ENCODE results near the gene OGFOD2. TPM values are rescaled to one million over a fixed set of nuclear protein-coding genes. Genes with fewer than 3 reads are reported as not detected.

OGFOD2 gene
- total RNA-seq, 2 donors from 2014 or later, result 26.3 to 27.6 TPM

- Histone ChIP-seq H3K4me3 (no peak overlapping the region), H3K27me3 (replicated peaks; ENCODE audit: insufficient read depth) (no peaks in the 10 kb centered on the region), H3K27ac (no peak overlapping the region), H3K4me1 (replicated peaks) (no peaks in the 10 kb centered on the region), H3K9me3 (no peaks in the 10 kb centered on the region), H3K36me3 (no peaks in the 10 kb centered on the region)
- TF ChIP-seq, protein P1, sequence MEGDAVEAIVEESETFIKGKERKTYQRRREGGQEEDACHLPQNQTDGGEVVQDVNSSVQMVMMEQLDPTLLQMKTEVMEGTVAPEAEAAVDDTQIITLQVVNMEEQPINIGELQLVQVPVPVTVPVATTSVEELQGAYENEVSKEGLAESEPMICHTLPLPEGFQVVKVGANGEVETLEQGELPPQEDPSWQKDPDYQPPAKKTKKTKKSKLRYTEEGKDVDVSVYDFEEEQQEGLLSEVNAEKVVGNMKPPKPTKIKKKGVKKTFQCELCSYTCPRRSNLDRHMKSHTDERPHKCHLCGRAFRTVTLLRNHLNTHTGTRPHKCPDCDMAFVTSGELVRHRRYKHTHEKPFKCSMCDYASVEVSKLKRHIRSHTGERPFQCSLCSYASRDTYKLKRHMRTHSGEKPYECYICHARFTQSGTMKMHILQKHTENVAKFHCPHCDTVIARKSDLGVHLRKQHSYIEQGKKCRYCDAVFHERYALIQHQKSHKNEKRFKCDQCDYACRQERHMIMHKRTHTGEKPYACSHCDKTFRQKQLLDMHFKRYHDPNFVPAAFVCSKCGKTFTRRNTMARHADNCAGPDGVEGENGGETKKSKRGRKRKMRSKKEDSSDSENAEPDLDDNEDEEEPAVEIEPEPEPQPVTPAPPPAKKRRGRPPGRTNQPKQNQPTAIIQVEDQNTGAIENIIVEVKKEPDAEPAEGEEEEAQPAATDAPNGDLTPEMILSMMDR (IDR thresholded peaks at IDR 0.05), result no peak
- TF ChIP-seq POLR2A (IDR thresholded peaks at IDR 0.05) (no peak), POLR2AphosphoS5 (IDR thresholded peaks at IDR 0.05) (no peak)
- 18% methylated on average over 6 of the region's 8 CpGs for WGBS
- intact Hi-C loops (cut with DNase I), result no loop called here
- DNase-seq (ENCODE audit: low spot score), result no peak
These were observed 11.1 kb upstream of the OGFOD2 start for GRCh38 chr12:122963941-122964265.

GRCh38 chr12:122964439-122965257, 10.4 kb upstream of the OGFOD2 start:
- no peaks in the 10 kb centered on the region for H3K9me3 ChIP-seq
- TF ChIP-seq, protein P1 (IDR thresholded peaks at IDR 0.05), result no peak
- TF ChIP-seq POLR2AphosphoS5 (IDR thresholded peaks at IDR 0.05) (no peak), POLR2A (IDR thresholded peaks at IDR 0.05) (no peak)
- intact Hi-C loops (cut with DNase I), result no loop called here
- H3K4me1 ChIP-seq (replicated peaks), result no peaks in the 10 kb centered on the region
- no peak overlapping the region for H3K27ac ChIP-seq
- no peaks in the 10 kb centered on the region for H3K36me3 ChIP-seq
- no peaks in the 10 kb centered on the region for H3K27me3 ChIP-seq (replicated peaks; ENCODE audit: insufficient read depth)
- DNase-seq (ENCODE audit: low spot score), result no peak
- H3K4me3 ChIP-seq, result no peak overlapping the region
- 85% methylated on average over 19 of the region's 19 CpGs for WGBS

- Histone ChIP-seq H3K36me3 (no peaks in the 10 kb centered on the region), H3K9me3 (no peaks in the 10 kb centered on the region), H3K4me3 (peak overlapping the region in 1 of 2 donors; percentile 50), H3K27ac (no peak overlapping the region), H3K27me3 (replicated peaks; ENCODE audit: insufficient read depth) (no peaks in the 10 kb centered on the region), H3K4me1 (replicated peaks) (no peaks in the 10 kb centered on the region)
- DNase-seq (ENCODE audit: low spot score), result no peak
- intact Hi-C loops (cut with DNase I), result no loop called here
- WGBS, result 40% methylated on average over 12 of the region's 12 CpGs
- TF ChIP-seq POLR2AphosphoS5 (IDR thresholded peaks at IDR 0.05) (no peak), POLR2A (IDR thresholded peaks at IDR 0.05) (no peak)
- TF ChIP-seq, protein P1 (IDR thresholded peaks at IDR 0.05), result no peak
These were observed 9.7 kb upstream of the OGFOD2 start for GRCh38 chr12:122965321-122965751.

GRCh38 chr12:122965851-122966742, 8.9 kb upstream of the OGFOD2 start, which contains the start of gene ABCB9:
TSS of gene ABCB9 (minus strand) at chr12:122966463. CDS start at chr12:122960235, 6,228 bp downstream.
- intact Hi-C loops (cut with DNase I), result no loop called here
- WGBS, result 1% methylated on average over 30 of the region's 55 CpGs
- peak within 1 kb of the TSS; percentile 35 to 41 for H3K27ac ChIP-seq
- no peaks in the 10 kb centered on the region for H3K27me3 ChIP-seq (replicated peaks; ENCODE audit: insufficient read depth)
- H3K36me3 ChIP-seq, result no peaks in the 10 kb centered on the region
- H3K4me1 ChIP-seq (replicated peaks), result no peaks in the 10 kb centered on the region
- H3K9me3 ChIP-seq, result no peaks in the 10 kb centered on the region
- TF ChIP-seq, protein P1 (IDR thresholded peaks at IDR 0.05), result no peak
- TF ChIP-seq POLR2A (IDR thresholded peaks at IDR 0.05) (peak; percentile 75), POLR2AphosphoS5 (IDR thresholded peaks at IDR 0.05) (peak; percentile 73)
- H3K4me3 ChIP-seq, result peak within 1 kb of the TSS; percentile 43 to 50
- peak; percentile 96 for DNase-seq (ENCODE audit: low spot score)
